Stimulated activated memory B cell treated with anti-CD40 and anti-IgM and Interleukin-4, amounts not matched to agents 10 μg/mL and 1 μg/mL and 100 μg/mL, for 72 hours (primary cell): Measurements from ENCODE around the gene COMTD1.
"Not testable (repeated sequence)": the region's sequence is repeated elsewhere in the genome, so short reads cannot be mapped to it uniquely, and the experiment has no call there.

Experiments used
- ATAC-seq: fragments of 150-1000 bp; cut with Tn5 transposase; 2 replicates; pipeline ENCODE4 v1.10.0; 2021
- H3K27ac Mint-ChIP-seq: one replicate; pipeline ENCODE4 v1.8.0; 2022; ENCODE audit warnings: mild to moderate bottlenecking, mixed read lengths
- H3K27me3 Mint-ChIP-seq: one replicate; pipeline ENCODE4 v1.8.0; 2022; ENCODE audit warnings: mixed read lengths
- H3K36me3 Mint-ChIP-seq: one replicate; pipeline ENCODE4 v1.8.0; 2022; ENCODE audit warnings: mixed read lengths
- H3K4me1 Mint-ChIP-seq: one replicate; pipeline ENCODE4 v1.8.0; 2022; ENCODE audit warnings: mixed read lengths
- H3K4me3 Mint-ChIP-seq: one replicate; pipeline ENCODE4 v1.8.0; 2022; ENCODE audit warnings: mild to moderate bottlenecking, moderate library complexity, mixed read lengths
- H3K9me3 Mint-ChIP-seq: one replicate; pipeline ENCODE4 v1.8.0; 2022; ENCODE audit warnings: mixed read lengths

Gene COMTD1

DNA sequence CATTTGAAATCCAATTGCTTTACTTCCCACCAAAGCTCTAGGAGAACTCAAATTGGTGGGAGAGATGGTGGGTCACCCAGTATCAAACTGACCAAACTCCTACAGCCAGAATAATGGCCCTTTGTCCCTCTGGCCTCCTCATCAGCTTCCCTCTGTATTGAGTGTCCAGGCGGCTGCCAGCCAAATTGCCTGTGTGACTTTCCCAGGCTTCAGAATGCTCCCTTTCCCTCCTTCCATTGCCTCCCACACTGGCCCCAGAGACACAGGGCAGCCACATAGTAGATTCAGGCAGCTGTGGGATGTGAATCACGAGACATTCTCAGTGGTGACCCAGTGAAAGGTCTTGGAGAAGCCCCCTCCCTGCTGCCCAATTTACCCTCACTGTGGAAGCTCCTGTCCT, 37.9 kb downstream of the COMTD1 start:
- Mint-ChIP-seq H3K4me3 (no peak overlapping the region), H3K36me3 (peaks cover 37% of the 10 kb centered on the region), H3K9me3 (no peaks in the 10 kb centered on the region), H3K4me1 (no peaks in the 10 kb centered on the region), H3K27ac (no peak overlapping the region), H3K27me3 (no peaks in the 10 kb centered on the region)
- no peak for ATAC-seq

GRCh38 chr10:75197066-75197465, 38.7 kb downstream of the COMTD1 start:
- Mint-ChIP-seq H3K9me3 (no peaks in the 10 kb centered on the region), H3K4me3 (no peak overlapping the region), H3K36me3 (peaks cover 36% of the 10 kb centered on the region), H3K27ac (no peak overlapping the region), H3K4me1 (no peaks in the 10 kb centered on the region), H3K27me3 (no peaks in the 10 kb centered on the region)
- no peak for ATAC-seq

- no peaks in the 10 kb centered on the region for H3K9me3 Mint-ChIP-seq
- no peaks in the 10 kb centered on the region for H3K27me3 Mint-ChIP-seq
- no peak overlapping the region for H3K4me3 Mint-ChIP-seq
- H3K4me1 Mint-ChIP-seq: no peaks in the 10 kb centered on the region
- H3K27ac Mint-ChIP-seq: no peak overlapping the region
- no peak for ATAC-seq
- peaks cover 33% of the 10 kb centered on the region for H3K36me3 Mint-ChIP-seq
Observed at GRCh38 chr10:75195035-75195763, 40.6 kb downstream of the COMTD1 start.

- H3K9me3 Mint-ChIP-seq, H3K4me3 Mint-ChIP-seq, ATAC-seq, H3K27me3 Mint-ChIP-seq, H3K27ac Mint-ChIP-seq, H3K4me1 Mint-ChIP-seq: not testable (repeated sequence)
- peaks cover 33% of the 10 kb centered on the region for H3K36me3 Mint-ChIP-seq
Observed at GRCh38 chr10:75194625-75195024, 41.1 kb downstream of the COMTD1 start.

- ATAC-seq: no peak
- Mint-ChIP-seq H3K27ac (no peak overlapping the region), H3K4me1 (no peaks in the 10 kb centered on the region), H3K36me3 (peaks cover 33% of the 10 kb centered on the region), H3K9me3 (no peaks in the 10 kb centered on the region), H3K4me3 (no peak overlapping the region), H3K27me3 (no peaks in the 10 kb centered on the region)
Observed at GRCh38 chr10:75191821-75192568, 43.8 kb downstream of the COMTD1 start.

DNA sequence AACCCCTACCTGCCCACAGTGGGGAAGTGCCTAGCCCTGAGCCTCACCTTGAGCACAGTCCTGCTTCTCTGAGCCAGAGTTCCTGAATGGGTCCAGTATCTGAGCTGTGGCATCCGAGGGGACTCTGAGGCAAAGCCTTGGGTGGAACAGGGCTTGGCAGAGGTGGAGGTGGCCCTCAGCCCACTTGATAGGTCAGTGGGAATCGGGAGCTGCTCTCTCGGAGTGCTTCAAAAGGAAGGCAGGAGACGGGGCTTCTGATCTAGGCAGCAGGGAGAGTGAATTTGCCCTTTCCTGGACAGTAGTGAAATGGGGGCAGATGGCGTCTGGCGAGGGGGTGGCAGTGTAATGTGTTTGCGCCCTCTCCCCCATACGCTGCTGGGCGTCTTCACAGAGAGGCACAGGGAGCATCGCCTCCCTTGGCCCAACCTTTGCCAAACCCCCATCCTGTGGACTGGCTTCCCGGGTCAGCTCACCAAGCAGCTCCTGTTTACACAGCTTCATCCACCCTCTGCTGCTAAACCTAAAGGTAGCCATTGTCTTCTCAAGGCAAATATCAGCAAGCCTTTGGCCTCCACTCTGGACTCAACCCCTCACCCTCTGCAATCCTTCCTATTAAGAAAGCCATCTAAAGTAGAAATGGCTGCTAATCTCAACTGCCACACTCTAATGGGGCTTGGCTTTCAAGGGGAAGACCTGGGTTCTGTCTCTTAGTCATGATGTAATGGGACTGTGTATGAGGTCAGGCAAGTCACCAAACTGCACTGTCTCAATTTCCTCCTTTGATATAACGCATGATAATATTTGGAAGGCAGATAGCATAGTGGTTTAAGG, 46.3 kb downstream of the COMTD1 start:
- H3K4me3 Mint-ChIP-seq: no peak overlapping the region
- H3K27ac Mint-ChIP-seq: no peak overlapping the region
- H3K4me1 Mint-ChIP-seq: peaks cover 10% of the 10 kb centered on the region
- H3K27me3 Mint-ChIP-seq: no peaks in the 10 kb centered on the region
- peaks cover 21% of the 10 kb centered on the region for H3K36me3 Mint-ChIP-seq
- no peaks in the 10 kb centered on the region for H3K9me3 Mint-ChIP-seq
- no peak for ATAC-seq

GRCh38 chr10:75188522-75188921, 47.2 kb downstream of the COMTD1 start:
- not testable (repeated sequence) for H3K9me3 Mint-ChIP-seq, H3K4me3 Mint-ChIP-seq, H3K4me1 Mint-ChIP-seq, H3K27ac Mint-ChIP-seq, ATAC-seq, H3K27me3 Mint-ChIP-seq
- H3K36me3 Mint-ChIP-seq: peaks cover 17% of the 10 kb centered on the region

DNA sequence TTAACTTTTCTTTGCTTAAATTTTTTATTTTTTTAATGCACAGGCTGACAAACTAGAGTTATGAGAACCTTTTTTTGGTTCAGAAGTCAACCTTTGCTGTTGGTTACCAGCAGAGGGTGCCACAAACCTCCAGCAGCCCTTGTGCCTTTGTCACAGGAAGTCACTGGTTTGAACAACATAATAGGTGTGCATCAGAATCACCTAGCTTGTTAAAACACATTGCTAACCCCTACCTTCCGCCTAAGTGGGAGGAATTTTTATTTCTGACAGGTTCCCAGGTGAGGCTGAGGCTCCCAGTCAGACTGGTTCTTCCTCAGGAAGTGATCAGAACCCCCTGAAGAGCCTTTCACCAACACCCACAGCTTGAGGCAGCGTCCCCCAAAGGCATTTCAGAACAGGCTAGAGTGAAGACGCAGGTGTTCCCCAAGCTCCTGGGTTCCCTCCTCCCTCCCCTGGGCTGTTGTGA, 47.8 kb downstream of the COMTD1 start:
- H3K9me3 Mint-ChIP-seq: no peaks in the 10 kb centered on the region
- peaks cover 10% of the 10 kb centered on the region for H3K4me1 Mint-ChIP-seq
- ATAC-seq: peak; percentile 65
- H3K27me3 Mint-ChIP-seq: no peaks in the 10 kb centered on the region
- no peak overlapping the region for H3K4me3 Mint-ChIP-seq
- peaks cover 15% of the 10 kb centered on the region for H3K36me3 Mint-ChIP-seq
- no peak overlapping the region for H3K27ac Mint-ChIP-seq

GRCh38 chr10:75186310-75186709, 49.4 kb downstream of the COMTD1 start:
- Mint-ChIP-seq H3K27me3 (no peaks in the 10 kb centered on the region), H3K36me3 (peaks cover 6% of the 10 kb centered on the region), H3K4me1 (peaks cover 10% of the 10 kb centered on the region), H3K9me3 (no peaks in the 10 kb centered on the region), H3K4me3 (no peak overlapping the region), H3K27ac (peak overlapping the region; percentile 36)
- ATAC-seq: no peak
